HEK293T (cell line): ENCODE measurements around the gene MAD1L1.

Experiments used
- ARNT ChIP-seq: fragments of 450-650 bp; IDR thresholded peaks from 2 replicates; pipeline ENCODE4 v1.6.1; 2017; ENCODE audit warnings: mild to moderate bottlenecking
- BHLHE40 ChIP-seq: fragments of 450-650 bp; IDR thresholded peaks from 2 replicates; pipeline ENCODE4 v1.6.1; 2016; ENCODE audit warnings: mild to moderate bottlenecking, moderate library complexity, borderline replicate concordance
- ELF4 ChIP-seq: fragments of 450-650 bp; IDR thresholded peaks from 2 replicates; pipeline ENCODE4 v1.6.1; 2017; ENCODE audit warnings: antibody characterized with exemption
- FOXA1 ChIP-seq: fragments of 450-650 bp; IDR thresholded peaks from 2 replicates; pipeline ENCODE4 v1.6.1; 2016; ENCODE audit warnings: mild to moderate bottlenecking
- FOXK2 ChIP-seq: fragments of 450-650 bp; IDR thresholded peaks from 2 replicates; pipeline ENCODE4 v1.6.1; 2016; ENCODE audit warnings: mild to moderate bottlenecking
- HDGF ChIP-seq: fragments of 450-650 bp; IDR thresholded peaks from 2 replicates; pipeline ENCODE4 v1.6.1; 2017; ENCODE audit warnings: antibody characterized with exemption, borderline replicate concordance
- L3MBTL2 ChIP-seq: fragments of 450-650 bp; conservative IDR thresholded peaks from 2 replicates; pipeline ENCODE4 v1.6.1; 2016; ENCODE audit warnings: mild to moderate bottlenecking
- LEF1 ChIP-seq: fragments of 450-650 bp; IDR thresholded peaks from 2 replicates; pipeline ENCODE4 v1.6.1; 2017; ENCODE audit warnings: mild to moderate bottlenecking, borderline replicate concordance
- SP1 ChIP-seq: fragments of 450-650 bp; IDR thresholded peaks from 2 replicates; pipeline ENCODE4 v1.6.1; 2017
- SUZ12 ChIP-seq: fragments of 450-650 bp; IDR thresholded peaks from 2 replicates; pipeline ENCODE4 v1.6.1; 2016; ENCODE audit warnings: mild to moderate bottlenecking
- TARDBP ChIP-seq: fragments of 450-650 bp; IDR thresholded peaks from 2 replicates; pipeline ENCODE4 v1.6.1; 2016
- ZNF384 ChIP-seq: fragments of 450-650 bp; IDR thresholded peaks from 2 replicates; pipeline ENCODE4 v1.6.1; 2016

- no peak for TF ChIP-seq LEF1
- no peak for TF ChIP-seq BHLHE40
- TF ChIP-seq SP1, result no peak
- no peak for TF ChIP-seq FOXK2
- TF ChIP-seq ZNF384, result no peak
- no peak for TF ChIP-seq TARDBP
- TF ChIP-seq L3MBTL2, result no peak
- TF ChIP-seq FOXA1, result no peak
- TF ChIP-seq ARNT, result no peak
- TF ChIP-seq SUZ12, result no peak
- no peak for TF ChIP-seq ELF4
- no peak for TF ChIP-seq HDGF
Observed at GRCh38 chr7:1915956-1916600, 316.7 kb downstream of the MAD1L1 start.
